Measurements from ENCODE around the gene CD244.

DNA sequence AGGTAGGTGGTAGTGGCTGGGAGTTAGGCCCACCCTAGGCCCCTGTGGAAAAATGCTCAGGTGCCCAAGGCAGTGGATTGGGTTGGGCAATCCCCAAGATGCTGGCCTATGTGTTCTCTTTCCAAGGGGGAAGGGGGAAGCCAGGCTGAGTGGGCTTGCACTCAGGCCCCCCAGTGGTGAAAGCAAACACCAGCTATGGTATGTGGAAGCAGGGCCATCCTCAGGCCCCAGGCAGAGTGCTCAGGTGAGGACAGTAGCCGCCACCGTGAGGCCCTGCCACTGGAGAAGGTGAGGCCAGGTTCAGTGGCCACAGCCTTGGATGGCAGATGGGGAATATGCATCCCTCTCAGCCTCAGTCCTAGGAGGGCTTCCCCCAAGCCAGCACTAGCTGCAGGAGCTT lies 54.9 kb downstream of the CD244 start:
- TF ChIP-seq CTCF (IDR thresholded peaks at IDR 0.05; ENCODE audit: low read depth, low read length): no peak
- no peak for TF ChIP-seq EZH2phosphoT487 (IDR thresholded peaks at IDR 0.05; ENCODE audit: low read depth)

All from OCI-LY3 (cell line).